HG03469 (cell line): Measurements from ENCODE around the gene NUAK2.
"Not testable (repeated sequence)": the region's sequence is repeated elsewhere in the genome, so short reads cannot be mapped to it uniquely, and the experiment has no call there.

Experiments
- ATAC-seq: cut with Tn5 transposase; IDR thresholded peaks from one replicate; pipeline ENCODE4 v1.9.1; 2021; ENCODE audit warnings: mild to moderate bottlenecking, moderate library complexity, moderate number of reproducible peaks; ENCODE audit not compliant: unreplicated experiment

The NUAK2 gene

DNA sequence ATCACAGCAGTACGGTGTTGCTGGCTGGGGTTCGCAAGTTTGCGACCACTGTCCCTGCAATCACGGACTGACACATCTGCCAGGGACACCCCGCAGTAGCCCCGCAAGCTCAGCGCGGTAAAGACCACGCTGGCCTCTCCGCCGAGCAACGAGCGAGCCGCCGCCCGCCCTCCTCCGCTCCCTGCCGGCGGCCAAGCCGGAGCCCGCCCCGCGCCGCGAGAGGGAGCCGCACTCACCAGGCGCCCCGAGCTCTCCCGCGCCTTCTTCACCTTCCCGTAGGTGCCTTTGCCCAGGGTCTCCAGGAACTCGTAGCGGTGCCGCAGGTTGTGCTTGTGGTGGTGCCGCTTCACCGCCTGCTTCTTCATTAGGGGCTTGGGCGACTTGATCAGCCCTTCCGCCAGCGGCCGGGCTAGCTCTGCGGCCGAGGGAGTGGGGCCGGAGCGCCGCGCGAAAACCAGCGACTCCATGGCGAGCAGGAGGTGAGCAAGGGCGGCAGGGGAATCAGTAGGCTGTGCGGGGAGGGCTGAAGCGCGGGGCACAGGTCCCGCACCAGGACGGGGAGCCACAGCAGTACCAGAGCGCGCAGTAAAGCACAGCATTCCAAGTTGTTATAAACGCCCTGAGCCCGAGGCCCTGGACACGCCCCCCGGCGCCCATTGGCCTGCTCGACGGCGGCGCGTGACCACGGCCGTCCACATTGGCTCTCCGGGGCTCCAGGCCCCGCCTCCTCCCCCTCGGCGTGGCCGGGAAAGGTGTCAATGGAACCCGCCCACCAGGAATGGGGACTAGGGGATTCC is at the start of gene NUAK2:
NUAK2 (minus strand) TSS at position 584 of the 797 bp plus-strand sequence; CDS start at position 467, 117 bp downstream.
- ATAC-seq: no peak

- ATAC-seq: no peak
Observed at GRCh38 chr1:205370780-205371179, 49.2 kb upstream of the NUAK2 start.

DNA sequence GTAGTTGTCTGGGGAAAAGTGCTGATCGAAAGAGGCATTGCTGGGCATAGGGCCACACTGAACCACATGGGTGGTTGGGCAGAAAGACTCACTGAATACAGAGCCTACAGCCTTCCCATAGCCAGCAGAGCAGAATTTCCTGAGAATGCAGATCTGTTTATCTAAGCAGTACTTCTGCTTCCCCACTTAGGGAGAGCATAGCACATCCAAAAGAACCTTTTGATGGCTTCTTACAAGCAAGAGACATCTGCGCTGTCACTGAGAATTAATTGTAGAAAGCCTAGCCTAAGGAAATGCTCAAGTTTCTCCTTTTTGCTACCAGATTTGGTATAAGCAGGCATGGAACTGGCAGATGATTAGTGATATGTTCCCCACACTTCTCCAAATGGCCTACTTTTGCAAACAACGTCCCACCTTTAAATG is 48.2 kb upstream of the NUAK2 start:
- ATAC-seq: no peak

DNA sequence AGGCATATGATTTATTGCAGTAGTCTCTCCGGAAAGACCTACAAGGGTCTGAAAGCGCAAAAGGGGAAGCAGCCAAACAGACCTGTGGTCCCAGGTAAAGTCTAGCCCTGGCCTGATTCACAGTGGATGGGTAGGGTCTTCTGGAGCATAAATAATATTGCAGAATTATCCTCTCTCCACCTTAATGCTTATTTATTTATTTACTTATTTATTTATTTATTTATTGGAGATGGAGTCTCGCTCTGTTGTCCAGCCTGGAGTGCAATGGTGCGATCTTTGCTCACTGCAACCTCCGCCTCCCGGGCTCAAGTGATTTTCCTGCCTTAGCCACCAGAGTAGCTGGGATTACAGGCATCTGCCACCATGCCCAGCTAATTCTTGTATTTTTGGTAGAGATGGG is 46.9 kb upstream of the NUAK2 start:
- ATAC-seq: no peak

DNA sequence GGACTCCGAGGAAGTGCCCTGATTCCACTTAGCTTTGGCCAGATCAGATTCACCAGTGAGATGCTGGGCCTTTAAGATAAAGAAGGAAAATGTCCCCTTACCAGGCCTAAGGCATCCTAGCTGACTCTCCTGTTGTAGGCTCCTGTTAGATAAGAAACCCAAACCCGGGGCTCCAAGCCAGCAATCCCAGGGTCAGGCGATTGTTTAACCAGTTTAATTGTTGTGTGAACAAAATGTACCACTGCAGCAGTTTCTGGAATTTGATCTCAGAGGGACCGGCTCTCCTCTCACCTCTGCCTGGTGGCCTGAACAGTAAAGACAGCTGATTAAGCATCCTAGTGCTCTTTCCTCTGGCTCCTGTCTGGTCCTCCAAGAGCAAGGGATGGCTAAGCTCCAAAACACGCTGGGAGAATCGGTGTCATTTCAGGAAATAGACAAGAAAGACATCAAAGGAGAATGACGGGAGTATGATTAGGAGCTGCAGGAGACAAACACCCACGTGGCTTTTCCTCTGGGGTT is 44.5 kb upstream of the NUAK2 start:
- no peak for ATAC-seq

GRCh38 chr1:205365086-205365485 is 43.5 kb upstream of the NUAK2 start:
- not testable (repeated sequence) for ATAC-seq

GRCh38 chr1:205360891-205361290 is 39.3 kb upstream of the NUAK2 start:
- no peak for ATAC-seq

DNA sequence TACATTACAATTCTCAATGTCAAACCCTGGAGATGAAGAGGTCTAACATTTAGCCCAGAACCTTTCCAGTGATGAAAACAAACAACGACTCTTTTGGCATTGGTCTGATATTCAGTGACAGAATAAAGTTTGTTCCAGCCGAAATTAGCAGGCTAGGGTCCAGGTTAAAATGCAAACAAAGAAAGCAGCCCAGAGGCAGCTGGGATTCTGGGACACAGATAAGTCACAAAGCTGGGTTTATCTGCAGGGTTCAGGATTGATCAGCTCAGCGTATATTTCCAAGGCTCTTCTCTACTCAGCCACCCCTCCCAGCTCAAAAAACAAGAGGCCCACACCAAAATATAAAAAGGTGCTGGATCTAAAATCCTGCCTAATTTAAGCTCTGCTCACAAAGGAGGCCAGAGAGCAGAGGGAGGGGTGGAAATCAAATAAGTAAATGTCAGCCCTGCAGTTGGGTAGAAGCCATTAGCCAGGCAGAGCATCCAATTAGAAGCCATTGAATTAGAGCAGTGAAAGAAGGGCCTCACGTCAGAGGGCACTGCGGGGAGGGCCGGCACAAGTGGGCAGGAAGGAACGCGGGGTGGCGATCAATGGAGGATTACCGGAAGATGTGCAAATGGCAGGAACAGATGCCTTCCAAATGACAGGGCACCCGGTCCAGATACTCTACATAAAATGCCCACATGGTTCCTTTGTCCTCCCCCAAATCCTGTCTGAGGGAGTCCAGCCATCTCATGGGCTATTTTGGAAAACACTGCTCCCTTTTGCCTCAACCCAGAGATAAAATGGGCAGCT is 38.4 kb upstream of the NUAK2 start:
- ATAC-seq: no peak

- no peak for ATAC-seq
Observed at GRCh38 chr1:205358579-205358978, 37.0 kb upstream of the NUAK2 start.

DNA sequence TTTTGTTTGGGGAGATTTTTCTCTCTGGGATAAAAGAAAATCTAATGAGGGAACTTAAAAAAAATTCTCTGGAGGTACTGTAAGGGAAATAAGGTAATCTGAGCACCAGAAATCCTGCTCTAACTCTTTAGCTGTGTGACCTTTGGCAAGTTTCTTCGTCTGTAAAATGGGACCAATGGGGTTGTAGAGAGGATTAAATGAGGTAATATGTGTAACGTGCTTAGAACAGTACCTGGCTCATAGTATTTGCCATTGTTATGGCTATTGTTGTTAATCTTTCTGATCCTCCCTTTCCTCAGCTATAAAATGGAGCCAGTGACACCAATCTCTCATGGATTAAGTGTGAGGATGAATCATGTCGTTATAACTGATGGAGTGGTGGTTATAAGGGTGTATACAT is 36.0 kb upstream of the NUAK2 start:
- ATAC-seq: no peak

- ATAC-seq: no peak
Observed at GRCh38 chr1:205356440-205357139, 35.0 kb upstream of the NUAK2 start, which contains the start of gene KLHDC8A. TSS of gene KLHDC8A (minus strand) at chr1:205356922. CDS start at chr1:205343604, 13,318 bp downstream.

- ATAC-seq: no peak
Observed at GRCh38 chr1:205355075-205355453, 33.5 kb upstream of the NUAK2 start.

DNA sequence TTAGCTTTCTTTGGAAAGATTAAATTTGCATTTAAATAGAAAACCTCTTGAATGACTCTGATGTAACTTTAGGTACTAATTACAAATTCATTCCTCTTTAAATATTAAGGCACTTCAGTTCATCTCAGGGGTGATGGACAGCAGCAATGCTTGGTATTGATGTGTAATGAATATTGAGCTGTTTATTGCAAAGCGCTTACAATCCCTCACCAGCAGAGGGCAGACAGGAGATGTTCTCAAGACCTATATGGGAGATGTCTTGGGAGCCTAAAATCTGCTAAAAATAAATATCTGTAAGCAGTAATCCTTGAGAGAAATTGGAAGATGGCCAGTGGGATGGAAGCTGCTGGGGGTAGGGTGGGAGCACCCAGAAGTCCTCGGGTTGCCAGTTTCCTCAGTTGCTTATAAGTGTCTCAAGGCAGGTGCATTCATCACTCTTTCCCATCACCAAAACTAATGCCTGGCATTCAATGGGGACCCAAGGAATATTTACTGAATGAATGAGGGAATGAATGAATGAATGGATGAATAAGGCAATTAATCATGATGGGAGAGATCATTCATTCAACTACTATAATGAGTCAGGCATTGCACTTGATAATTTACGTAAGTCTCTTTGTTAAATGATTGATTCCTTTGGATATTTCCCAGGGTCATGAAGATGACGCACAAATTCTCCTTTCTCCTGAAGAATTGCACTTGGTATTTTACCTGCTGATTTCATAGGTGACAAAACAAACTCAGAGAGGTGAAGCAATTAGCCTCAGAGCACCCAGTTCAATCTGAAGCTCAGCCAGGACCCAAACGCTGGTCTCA is 32.9 kb upstream of the NUAK2 start:
- ATAC-seq: no peak

GRCh38 chr1:205353612-205354011 is 32.1 kb upstream of the NUAK2 start:
- no peak for ATAC-seq

DNA sequence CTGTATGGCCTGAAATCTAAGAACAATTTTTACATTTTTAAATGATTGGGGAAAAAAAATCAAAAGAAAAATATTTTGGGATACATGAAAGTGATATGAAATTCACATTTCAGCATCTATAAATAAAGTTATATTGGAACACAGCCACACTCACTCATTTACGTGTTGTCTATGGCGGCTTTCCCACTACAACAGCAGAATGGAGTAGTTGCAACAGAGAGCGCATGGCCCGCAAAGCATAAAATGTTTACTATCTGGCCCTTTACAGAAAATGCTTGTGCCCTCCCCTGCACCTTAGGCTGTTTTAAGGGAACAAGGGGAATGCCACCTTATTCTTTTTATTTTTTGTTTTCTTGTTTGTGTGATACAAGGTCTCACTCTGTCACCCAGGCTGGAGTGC is 31.6 kb upstream of the NUAK2 start:
- no peak for ATAC-seq

GRCh38 chr1:205351984-205352713 is 30.6 kb upstream of the NUAK2 start:
- ATAC-seq: no peak

GRCh38 chr1:205350691-205351141 is 29.2 kb upstream of the NUAK2 start:
- no peak for ATAC-seq

DNA sequence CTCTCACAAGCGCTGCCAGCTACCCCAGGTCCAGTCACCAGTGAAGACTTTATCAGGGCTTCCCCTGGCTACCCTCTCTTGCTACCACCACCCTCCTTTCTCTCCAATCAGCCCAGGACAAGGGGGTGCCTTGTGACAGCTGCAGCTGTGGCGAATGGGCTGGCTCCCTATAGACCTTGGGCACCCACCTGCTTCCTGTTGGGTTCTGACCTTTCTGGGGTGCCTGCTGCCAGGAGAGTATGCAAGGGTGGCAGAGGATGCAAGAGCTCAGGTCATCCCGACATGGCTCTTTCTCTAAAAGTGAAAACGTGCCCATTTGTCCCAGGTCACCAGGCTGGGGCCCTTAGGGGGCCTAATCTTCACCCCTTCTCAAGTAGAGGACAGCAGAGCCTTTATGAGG is 28.6 kb upstream of the NUAK2 start:
- ATAC-seq: no peak
